T-helper 9 cell (primary cell): ENCODE data around the gene RBMY1J.
"Not testable (repeated sequence)": the region's sequence is repeated elsewhere in the genome, so short reads cannot be mapped to it uniquely, and the experiment has no call there.

Experiments
- DNase-seq: peaks from one replicate; pipeline ENCODE4 v3.0.0-alpha.2; 2020
- total RNA-seq, 2 donors: gene quantifications; one replicate each; lab custom pipeline; 2026; lab: John Stamatoyannopoulos, UW

Gene RBMY1J
- total RNA-seq = 0 reads per million in 2 donors

- not testable (repeated sequence) for DNase-seq
Observed at GRCh38 chrY:22403110-22403509, at the start of gene RBMY1J. Gene RBMY1J, plus strand, starts transcription at chrY:22403410. Its CDS starts 2,038 bp downstream, at chrY:22405448.

GRCh38 chrY:22367416-22367815 lies 35.8 kb upstream of the RBMY1J start:
- DNase-seq = no peak

DNA sequence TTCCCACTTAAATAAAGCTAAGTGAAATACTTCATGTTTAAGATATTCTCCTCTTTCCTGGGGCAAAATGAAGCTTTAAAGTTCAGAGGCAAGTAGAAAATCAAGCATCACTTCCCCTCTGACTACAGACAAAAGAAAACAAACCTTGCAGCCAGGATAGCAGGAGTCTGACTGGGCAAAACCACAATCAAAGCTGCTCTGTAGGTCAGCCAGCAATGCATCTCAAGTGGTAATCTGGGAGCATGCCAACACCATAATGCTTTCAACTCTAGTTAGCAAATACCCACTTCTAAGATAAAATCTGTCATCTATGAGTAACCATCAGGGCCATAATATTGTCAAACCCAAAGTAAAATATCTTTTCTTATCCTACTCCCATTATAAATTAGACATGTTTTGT lies 32.6 kb upstream of the RBMY1J start:
- DNase-seq = no peak

DNA sequence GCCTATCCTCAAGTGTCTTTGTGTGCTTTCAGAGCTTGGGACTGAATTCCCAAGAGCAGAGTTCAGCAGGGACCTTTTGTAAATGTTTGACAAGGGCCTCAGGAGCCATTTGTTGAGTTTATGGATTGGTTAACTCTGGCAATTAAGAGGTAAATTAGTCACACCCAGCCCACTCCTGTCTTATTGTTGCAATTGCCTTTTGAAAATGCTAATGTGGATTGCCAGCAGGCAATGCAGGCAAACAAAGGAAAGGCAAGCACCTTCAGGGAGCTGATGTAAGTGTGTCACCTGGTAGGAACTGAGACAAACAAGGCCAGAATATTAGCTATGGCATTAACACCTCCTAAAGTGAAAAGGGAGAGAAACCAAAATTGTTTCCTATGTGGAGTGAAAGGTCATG lies 29.7 kb upstream of the RBMY1J start:
- DNase-seq = no peak

DNA sequence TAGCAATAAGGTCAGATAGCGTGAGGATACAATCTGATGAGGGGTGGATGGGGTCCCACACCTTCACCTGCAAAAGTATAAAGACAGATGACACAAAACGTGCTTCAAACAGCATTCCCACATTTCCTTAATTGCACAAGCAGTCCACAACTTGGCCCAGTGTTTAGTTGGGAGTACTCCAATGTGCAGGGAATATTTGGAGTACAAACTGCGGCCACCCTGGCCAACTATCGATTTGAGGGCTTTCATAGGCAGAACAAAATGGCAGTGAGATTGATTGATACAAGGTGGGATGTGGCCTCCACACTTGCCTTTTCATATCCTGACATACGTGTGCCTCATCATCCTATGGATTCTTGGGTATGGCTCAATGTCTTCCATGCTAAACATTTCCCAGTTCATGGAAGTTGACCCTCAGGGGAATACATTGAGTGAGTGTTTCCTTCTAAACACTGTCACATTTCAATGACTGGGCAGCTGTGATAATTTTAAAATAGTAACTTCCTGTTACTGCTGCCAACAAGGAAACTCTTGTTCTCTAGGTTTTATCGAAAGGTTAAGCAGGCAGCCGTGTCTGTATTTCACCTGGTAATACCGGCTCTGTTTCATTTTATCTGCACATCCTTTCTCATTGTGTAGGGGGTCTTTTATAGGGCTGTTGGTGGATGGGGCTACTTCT lies 41.6 kb downstream of the RBMY1J start:
- DNase-seq = not testable (repeated sequence)

DNA sequence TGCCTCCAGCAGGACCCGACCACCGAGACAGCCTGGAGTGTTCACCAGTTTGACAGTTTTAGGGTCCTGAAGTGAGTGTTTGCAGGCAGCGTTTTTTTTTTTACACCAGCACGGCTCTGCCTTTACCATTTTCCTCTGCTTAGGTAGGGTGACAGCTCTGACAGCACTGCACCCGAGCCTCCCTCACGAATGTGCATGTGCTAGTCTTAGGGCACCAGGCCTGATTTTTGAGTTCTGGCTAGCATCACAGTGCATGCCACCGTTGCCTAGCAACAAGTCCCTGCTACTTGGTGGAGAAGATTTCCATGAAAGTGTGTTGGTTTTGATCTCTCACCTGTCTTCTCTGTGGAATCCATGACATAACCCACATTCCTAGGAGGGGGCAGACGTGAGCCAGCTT lies 52.3 kb downstream of the RBMY1J start:
- DNase-seq = not testable (repeated sequence)

GRCh38 chrY:22461962-22462361 lies 58.8 kb downstream of the RBMY1J start:
- DNase-seq = not testable (repeated sequence)
